HG03575 (cell line): ENCODE data around the gene SRP14.

Experiments
- ATAC-seq: cut with Tn5 transposase; IDR thresholded peaks from one replicate; pipeline ENCODE4 v1.9.1; 2021; ENCODE audit not compliant: unreplicated experiment, insufficient number of reproducible peaks, low FRiP score; ENCODE audit errors: extremely low read depth

The SRP14 gene

GRCh38 chr15:40053079-40053830, 14.3 kb upstream of the SRP14 start:
- ATAC-seq = no peak

GRCh38 chr15:40052604-40053003, 13.6 kb upstream of the SRP14 start:
- no peak for ATAC-seq

- ATAC-seq = no peak
Measured at GRCh38 chr15:40051616-40052415, 12.8 kb upstream of the SRP14 start.

- ATAC-seq = no peak
Measured at GRCh38 chr15:40050788-40051470, 11.9 kb upstream of the SRP14 start.

- ATAC-seq = no peak
Measured at GRCh38 chr15:40048926-40049475, 10.0 kb upstream of the SRP14 start.

- no peak for ATAC-seq
Measured at GRCh38 chr15:40048211-40048792, 9.3 kb upstream of the SRP14 start.

GRCh38 chr15:40047415-40048210, 8.6 kb upstream of the SRP14 start:
- ATAC-seq = no peak

GRCh38 chr15:40046721-40047414, 7.9 kb upstream of the SRP14 start:
- ATAC-seq = no peak

GRCh38 chr15:40045572-40046217, 6.7 kb upstream of the SRP14 start:
- ATAC-seq = no peak

GRCh38 chr15:40044717-40045571, 6.0 kb upstream of the SRP14 start:
- peak; percentile 39 for ATAC-seq

- ATAC-seq = no peak
Measured at GRCh38 chr15:40043927-40044716, 5.1 kb upstream of the SRP14 start.

- no peak for ATAC-seq
Measured at GRCh38 chr15:40042791-40043320, 3.9 kb upstream of the SRP14 start.

- ATAC-seq = no peak
Measured at GRCh38 chr15:40040770-40041169, 1.8 kb upstream of the SRP14 start.

- no peak for ATAC-seq
Measured at GRCh38 chr15:40040293-40040635, 1.3 kb upstream of the SRP14 start.

- no peak for ATAC-seq
Measured at GRCh38 chr15:40038275-40038637, 725 bp downstream of the SRP14 start.

- no peak for ATAC-seq
Measured at GRCh38 chr15:40037721-40038120, 1.3 kb downstream of the SRP14 start.
